CMK (cell line): Measurements from ENCODE around the gene IMPDH2.

Experiments
- DNase-seq: peaks from one replicate; pipeline ENCODE4 v3.0.0-alpha.2; 2010; ENCODE audit warnings: low read depth

The IMPDH2 gene

DNA sequence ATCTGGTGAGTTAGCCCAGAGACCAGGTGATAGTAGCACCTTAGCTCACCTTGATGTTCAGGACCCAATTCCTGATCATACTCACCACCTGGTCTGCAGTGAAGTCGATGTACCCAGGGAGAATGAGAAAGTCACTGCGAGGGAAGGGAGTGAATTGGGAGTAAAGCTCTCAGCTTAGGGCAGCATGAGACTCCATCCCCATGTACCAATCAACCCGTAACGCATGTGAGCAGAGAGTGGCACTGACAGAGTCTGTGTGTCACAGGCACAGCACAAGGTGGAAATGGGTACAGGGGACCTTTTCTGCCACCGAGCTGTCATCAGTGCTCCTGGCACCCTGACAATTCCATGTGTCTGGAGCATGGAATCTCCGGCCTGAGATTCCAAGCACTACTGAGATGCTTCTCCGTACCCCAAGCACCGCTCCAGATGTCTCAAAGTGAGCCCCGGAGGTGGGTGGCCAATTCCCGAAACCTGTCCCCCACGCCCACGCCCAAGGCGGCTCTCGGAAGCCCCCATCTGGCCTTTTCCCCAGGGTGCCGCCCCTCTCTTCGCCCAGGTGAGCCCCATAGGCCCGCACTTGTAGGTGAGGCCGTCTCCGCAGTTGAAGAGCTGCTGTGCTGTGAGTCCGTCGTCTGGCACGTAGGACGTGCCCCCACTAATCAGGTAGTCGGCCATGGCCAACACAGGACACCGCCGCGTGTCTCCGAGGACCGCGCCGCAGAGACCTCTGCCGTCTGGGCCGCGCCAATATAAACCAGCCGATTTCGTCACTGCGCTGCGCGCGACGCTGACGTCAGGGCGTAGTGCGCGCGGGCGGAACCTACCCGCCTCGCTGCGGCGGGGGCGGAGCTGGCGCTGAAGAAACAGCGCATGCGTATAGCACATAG is at the start of gene IMPDH2:
Gene IMPDH2 (minus strand): TSS at position 726 of the 890 bp plus-strand sequence. CDS start 48 bp downstream, at position 678.
- DNase-seq: peak; percentile 88

DNA sequence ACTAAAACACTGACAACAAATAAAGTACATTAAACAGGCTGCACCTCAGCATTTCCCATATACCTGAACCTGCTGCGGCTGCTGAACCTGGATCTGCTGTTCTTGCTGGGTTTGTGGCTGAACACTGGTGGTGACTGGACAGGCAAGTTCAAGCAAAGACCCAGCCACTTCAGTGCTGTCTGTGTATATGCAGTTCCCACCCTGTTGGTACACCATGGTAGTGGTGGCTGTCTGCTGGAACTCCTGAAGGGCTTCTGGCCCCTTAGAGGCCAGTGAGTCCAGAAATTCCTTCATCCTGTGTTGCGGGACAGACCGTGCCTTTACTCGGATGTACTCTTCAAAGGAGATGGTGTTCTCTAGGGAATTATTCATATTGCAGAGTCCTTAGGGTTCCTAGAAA is 47.4 kb upstream of the IMPDH2 start:
- no peak for DNase-seq

DNA sequence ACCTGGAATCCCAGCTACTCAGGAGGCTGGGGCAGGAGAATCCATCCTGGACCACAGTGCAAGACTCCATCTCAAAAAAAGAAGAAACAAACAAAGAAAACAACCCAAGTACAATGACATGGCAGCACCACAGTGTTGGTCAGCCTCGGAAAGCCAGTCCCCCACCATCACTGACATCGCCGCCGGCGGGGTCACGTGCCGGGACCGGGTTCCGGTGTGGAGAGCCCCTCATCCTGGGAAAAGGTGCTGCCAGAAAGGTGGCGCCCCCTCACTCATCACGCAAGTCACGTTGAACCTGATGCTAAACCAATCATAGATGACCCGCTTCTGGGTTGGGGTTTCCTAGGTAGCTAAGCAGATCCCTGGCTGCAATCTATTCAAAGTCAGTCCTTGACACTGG is 46.9 kb upstream of the IMPDH2 start:
- no peak for DNase-seq

DNA sequence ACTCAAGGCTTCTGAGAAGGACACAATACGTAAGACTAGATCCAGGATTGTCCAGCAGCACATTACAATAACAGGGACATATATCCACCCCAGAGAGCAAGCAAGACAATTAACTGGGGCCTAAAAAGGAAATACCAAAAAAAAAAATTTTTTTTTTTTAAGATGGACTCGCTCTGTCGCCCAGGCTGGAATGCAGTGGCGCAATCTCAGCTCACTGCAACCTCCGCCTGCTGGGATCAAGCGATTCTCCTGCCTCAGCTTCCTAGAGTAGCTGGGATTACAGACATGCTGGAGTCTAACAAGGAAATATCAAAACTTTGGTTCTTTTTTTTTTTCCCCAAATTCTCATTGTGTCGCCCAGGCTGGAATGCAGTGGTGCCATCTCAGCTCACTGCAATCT is 28.8 kb upstream of the IMPDH2 start:
- no peak for DNase-seq

DNA sequence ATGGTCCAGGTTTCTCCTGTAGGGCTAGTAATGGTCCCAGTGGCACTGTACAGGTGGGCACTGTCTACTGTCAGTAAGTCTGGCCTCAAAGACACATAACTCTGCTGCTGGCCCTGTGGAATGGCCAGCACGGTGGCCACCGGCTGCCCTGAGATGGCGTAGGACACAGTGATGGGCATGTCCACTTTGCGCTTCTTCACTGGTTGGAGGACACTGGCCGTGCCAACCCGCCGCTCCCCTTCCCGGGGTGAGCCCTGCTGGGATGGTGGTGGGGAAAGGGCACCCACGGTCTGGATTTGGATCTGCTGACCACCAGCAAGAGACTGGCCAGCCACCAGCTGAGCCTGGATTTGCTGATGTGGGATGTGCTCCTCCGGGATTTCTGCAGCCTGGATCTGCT is 28.1 kb upstream of the IMPDH2 start:
- DNase-seq: no peak

- no peak for DNase-seq
These were observed 25.2 kb upstream of the IMPDH2 start for GRCh38 chr3:49054344-49054862.

DNA sequence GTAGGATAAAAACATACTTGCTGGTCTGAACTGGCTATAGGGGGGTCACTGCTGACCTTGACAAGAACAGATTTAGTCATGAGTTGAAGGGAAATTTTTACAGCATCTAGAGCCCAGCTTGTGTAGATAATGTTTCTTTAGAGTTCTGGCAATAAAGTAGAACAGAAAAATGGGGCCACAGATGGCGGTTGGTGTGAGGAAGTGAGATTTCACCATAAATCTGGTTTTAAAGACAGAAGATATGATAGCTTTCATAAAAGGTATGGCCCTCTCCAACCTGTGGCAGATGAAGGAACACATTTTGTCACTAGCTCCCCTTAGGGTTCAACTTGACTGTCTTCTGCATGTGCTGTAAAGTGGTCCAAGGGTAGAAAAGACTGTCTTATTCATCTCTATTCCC is 24.3 kb upstream of the IMPDH2 start:
- DNase-seq: no peak

- no peak for DNase-seq
These were observed 6.1 kb upstream of the IMPDH2 start for GRCh38 chr3:49035281-49035680.

DNA sequence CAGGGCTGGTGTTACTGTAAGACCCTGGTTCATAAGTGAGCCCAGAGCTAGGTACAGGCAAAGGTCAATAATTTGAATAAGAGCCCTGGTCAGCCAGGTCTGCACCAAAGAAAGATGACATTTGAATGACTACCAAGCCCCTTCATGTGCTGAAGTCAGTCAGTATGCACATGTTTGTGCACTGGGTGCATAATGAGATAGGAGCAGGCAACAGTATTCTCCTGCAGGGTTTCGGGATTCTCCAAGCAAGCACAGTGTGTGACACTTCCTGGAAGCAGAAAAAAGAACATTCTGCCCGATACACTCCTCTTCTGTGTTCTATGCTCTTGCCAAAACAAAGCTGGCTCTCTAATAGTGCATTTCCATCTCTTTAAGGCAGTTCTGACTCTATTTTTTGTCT is 5.5 kb upstream of the IMPDH2 start:
- DNase-seq: no peak

GRCh38 chr3:49032646-49033304 is 3.6 kb upstream of the IMPDH2 start:
- DNase-seq: no peak

GRCh38 chr3:49030321-49030720 is 1.1 kb upstream of the IMPDH2 start:
- DNase-seq: no peak

- no peak for DNase-seq
These were observed 326 bp upstream of the IMPDH2 start for GRCh38 chr3:49029563-49029884.

- no peak for DNase-seq
These were observed 913 bp downstream of the IMPDH2 start for GRCh38 chr3:49028298-49028672.

GRCh38 chr3:49027634-49028033 is 1.6 kb downstream of the IMPDH2 start:
- no peak for DNase-seq

DNA sequence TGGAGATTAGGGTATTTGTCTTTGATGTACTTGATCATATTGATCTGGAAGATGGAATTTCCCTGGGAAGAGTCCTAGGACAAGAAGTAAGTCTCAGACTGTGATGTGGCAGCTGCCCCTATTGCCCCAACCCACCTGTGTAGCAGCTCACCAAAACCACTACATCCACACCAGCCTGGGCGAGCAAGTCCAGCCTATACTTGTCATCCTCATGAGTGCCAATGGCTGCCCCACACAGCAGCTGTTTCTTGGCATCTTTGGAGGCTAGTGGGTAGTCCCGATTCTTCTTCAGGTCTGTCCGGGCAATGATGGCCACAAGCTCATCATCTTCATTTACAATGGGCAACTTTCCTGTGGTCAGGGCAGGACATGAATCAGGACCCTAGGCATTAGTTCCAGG is 2.7 kb downstream of the IMPDH2 start:
- no peak for DNase-seq

GRCh38 chr3:49025793-49026520 is 3.2 kb downstream of the IMPDH2 start:
- DNase-seq: no peak

DNA sequence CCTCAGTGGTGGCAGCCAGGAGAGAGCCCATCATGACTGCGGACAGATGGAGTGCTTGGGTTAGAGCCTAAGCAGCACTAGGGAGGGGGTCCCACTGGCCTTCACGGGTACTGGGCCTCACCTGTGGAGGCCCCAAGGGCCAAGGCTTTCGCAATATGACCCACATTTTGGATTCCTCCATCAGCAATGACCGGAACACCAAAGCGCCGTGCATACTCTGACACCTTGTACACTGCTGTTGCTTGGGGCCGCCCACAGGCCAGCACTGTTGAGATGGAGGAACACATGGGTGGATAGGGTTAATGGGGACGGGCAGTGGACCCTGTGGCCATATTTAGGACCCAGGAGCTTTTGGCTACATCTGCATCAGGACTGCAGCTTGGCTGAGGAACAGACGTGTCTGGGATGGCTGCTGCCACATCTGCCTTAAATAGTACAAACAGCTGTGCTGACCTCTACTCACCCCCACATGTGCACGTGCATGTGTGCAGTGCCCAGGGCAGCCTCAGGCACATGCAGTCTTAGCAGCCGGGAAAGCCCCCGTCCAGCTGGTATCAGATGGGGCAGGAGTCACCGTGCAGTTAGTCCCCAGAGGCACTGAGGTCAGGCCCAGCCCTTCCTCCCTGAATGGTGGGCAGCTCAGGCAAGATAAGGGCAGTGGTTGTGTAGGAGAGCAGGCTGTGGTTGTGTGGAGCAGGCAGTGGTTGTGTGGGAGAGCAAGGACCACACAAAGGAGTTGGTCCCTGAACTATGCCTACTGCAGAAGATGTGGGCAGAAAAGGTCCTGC is 4.0 kb downstream of the IMPDH2 start:
- peak; percentile 100 for DNase-seq

DNA sequence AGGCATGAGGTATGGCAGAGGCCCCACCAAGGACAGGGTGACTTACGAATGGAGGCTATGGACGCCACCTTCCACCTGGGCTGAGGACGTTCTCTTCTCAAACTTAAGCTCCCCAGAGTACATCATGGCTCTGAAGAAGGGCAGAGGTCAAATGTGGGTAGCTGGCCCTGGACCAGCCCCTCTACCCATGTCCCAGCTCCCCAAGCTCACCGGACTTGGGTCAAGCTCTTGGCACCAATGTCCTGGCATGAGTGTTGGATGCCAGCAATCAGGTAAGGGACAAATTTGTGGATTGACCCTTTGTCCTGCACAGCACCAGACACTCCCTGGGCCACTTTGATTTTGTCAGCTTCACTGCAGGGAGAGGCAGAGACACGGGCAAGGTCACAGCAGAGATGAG is 4.7 kb downstream of the IMPDH2 start:
- DNase-seq: no peak

DNA sequence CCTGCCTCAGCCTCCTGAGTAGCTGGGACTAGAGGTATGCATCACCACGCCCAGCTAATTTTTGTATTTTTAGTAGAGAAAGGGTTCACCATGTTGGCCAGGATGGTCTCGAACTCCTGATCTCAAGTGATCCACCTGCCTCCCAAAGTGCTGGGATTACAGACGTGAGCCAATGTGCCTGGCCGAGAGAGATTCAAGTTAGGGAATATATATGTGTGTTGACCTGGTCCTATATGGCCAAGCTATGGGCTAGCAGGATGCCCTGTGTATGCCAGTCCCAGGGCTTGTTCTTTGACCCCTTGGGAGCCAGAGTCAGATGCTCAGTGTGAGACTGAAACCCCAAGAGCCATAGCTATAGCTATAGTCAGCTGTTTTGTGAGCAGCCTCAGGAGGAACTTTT is 5.4 kb downstream of the IMPDH2 start:
- no peak for DNase-seq

DNA sequence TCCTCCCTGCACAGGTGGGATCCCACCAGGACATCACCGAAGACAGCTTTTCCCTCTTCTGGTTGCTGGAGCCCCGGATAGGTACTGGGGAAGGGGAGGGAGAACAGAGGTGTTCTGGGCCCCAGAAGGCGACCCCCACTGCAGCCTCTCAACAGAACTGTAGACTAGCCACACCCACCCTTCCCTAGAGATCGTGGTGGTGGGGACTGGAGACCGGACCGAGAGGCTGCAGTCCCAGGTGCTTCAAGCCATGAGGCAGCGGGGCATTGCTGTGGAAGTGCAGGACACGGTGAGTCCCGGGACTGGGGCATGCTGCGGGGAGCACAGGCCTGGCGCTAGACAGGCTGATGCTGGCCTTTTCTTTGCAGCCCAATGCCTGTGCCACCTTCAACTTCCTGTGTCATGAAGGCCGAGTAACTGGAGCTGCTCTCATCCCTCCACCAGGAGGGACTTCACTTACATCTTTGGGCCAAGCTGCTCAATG is 6.5 kb downstream of the IMPDH2 start:
- no peak for DNase-seq

DNA sequence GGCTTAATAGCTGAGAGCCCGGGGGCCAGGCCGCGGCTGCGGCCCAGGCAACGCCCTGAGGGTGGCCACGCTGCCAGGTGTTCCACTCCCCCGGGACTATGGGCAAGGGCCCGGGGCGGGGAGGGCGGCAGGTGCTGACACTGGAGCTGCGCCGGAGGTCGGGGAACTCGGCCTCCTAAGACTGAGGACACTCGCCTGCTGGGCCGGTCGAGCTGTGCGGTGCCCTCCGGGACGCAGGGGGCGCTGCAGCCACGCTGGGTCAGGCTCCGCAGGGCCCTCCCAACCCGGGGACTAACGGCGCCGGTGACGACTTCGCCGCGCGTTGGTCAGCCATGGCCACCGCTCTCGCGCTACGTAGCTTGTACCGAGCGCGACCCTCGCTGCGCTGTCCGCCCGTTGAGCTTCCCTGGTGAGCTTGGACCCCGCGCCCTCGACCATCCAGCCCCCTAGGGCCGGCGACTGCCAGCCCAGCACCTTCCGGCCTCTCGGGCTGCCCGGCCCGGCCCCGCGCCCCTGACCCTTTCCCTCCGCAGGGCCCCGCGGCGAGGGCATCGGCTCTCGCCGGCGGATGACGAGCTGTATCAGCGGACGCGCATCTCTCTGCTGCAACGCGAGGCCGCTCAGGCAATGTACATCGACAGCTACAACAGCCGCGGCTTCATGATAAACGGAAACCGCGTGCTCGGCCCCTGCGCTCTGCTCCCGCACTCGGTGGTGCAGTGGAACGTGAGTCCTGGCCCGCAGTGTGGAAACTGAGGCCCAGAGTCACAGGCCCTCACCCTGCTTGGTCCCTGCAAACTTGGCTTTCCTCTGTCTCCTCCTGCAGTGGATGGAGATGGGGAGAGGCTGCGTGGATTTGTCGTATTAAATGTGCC is 7.1 kb downstream of the IMPDH2 start, which contains the start of gene NDUFAF3:
Gene NDUFAF3 (plus strand): TSS at position 309 of the 875 bp plus-strand sequence. CDS start 24 bp downstream, at position 333.
- peak; percentile 76 for DNase-seq
